T-cell (primary cell): ENCODE measurements around the gene ZNF677. TPM values are rescaled to one million over a fixed set of nuclear protein-coding genes. Genes with fewer than 3 reads are reported as not detected.

Source experiments
- total RNA-seq, 35 experiments: library from RNA in 6 of 35; stranded (reverse) in 6 of 35; fragments of 120-200 nt in 1 of 35; gene quantifications; one replicate each; pipeline versions ENCODE4 v1.2.1 to v1.2.4 and lab custom pipeline; 2013 to 2026

ZNF677 gene
- total RNA-seq, 5 donors from 2014 or later (not counting 1 experiment from before 2014, with no cell fraction given), result 8.0 to 20.1 (median 13.7) TPM

Other genes with a start within 250 kb of the ZNF677 start
- not detected for gene ERVV-1, start 241.0 kb downstream of the ZNF677 start, total RNA-seq
- gene ERVV-2, start 210.1 kb downstream of the ZNF677 start, total RNA-seq, result not detected
- 10 to 100 TPM; 45.6 to 57.8 (median 54.6) TPM for gene ZNF160, start 151.5 kb downstream of the ZNF677 start, total RNA-seq
- gene ZNF415, start 122.0 kb downstream of the ZNF677 start, total RNA-seq, result 1 to 10 TPM in 3 of 5 donors, under 1 TPM in 2; 0.20 to 1.8 (median 1.4) TPM
- 10 to 100 TPM in 3 of 5 donors, 1 to 10 TPM in 2; 6.0 to 14.2 (median 10.9) TPM for gene ZNF347, start 95.8 kb downstream of the ZNF677 start, total RNA-seq
- 1 to 10 TPM; 2.5 to 5.3 (median 3.3) TPM for gene ZNF665, start 61.5 kb downstream of the ZNF677 start, total RNA-seq
- not detected for gene VN1R2, start 3.4 kb upstream of the ZNF677 start, total RNA-seq
- not detected for gene VN1R4, start 12.8 kb upstream of the ZNF677 start, total RNA-seq
- 10 to 100 TPM in 3 of 5 donors, 1 to 10 TPM in 2; 7.4 to 14.7 (median 14.4) TPM for gene ZNF845, start 78.9 kb upstream of the ZNF677 start, total RNA-seq
- 10 to 100 TPM; 20.1 to 27.0 (median 26.1) TPM for gene ZNF525, start 110.8 kb upstream of the ZNF677 start, total RNA-seq
- 10 to 100 TPM in 4 of 5 donors, 1 to 10 TPM in 1; 8.7 to 19.9 (median 13.9) TPM for gene ZNF765, start 140.3 kb upstream of the ZNF677 start, total RNA-seq
- gene ZNF761, start 177.1 kb upstream of the ZNF677 start, total RNA-seq, result 10 to 100 TPM in 3 of 5 donors, 1 to 10 TPM in 2; 9.6 to 14.5 (median 13.0) TPM
- gene ZNF813, start 212.9 kb upstream of the ZNF677 start, total RNA-seq, result 1 to 10 TPM; 4.4 to 7.6 (median 6.6) TPM